H1 (cell line): ENCODE data around the gene ERGIC2. TPM values are rescaled to one million over a fixed set of nuclear protein-coding genes. Genes with fewer than 3 reads are reported as not detected.

ENCODE experiments used
- CTCF ChIA-PET: fragments of 300-600 bp; sonication (Branson Sonifier 250); formaldehyde crosslinking; loops from one replicate; lab custom pipeline; 2021; ENCODE audit not compliant: partially characterized antibody; lab: Charles Lee
- POLR2A ChIA-PET: fragments of 300-600 bp; sonication (Branson Sonifier 250); formaldehyde crosslinking; loops from one replicate; lab custom pipeline; 2021; ENCODE audit warnings: inconsistent platforms; ENCODE audit not compliant: partially characterized antibody; lab: Charles Lee
- DNase-seq, 2 experiments: peaks; one replicate each; pipeline versions ENCODE4 v3.0.0 to v3.0.0-alpha.2; 2010 to 2022; ENCODE audit warnings: low spot score in 2 of 2, low read depth in 1 of 2, mixed read lengths in 1 of 2
- FAIRE-seq: peaks from 2 replicates; lab custom pipeline; 2011; peaks lifted over from hg19 to GRCh38; lab: Jason Lieb, UNC
- H2AFZ ChIP-seq: 2 replicates; pipeline ENCODE4 v1.8.1; 2012; ENCODE audit warnings: low read length, inconsistent platforms
- H2AK5ac ChIP-seq: 2 replicates; pipeline ENCODE4 v1.6.1; 2013; ENCODE audit warnings: low read depth, low read length
- H2BK120ac ChIP-seq: replicated peaks from 2 replicates; pipeline ENCODE3; 2013; ENCODE audit warnings: low read depth, low read length, inconsistent platforms
- H2BK12ac ChIP-seq: 2 replicates; pipeline ENCODE4 v1.6.1; 2013; ENCODE audit warnings: low read depth, low read length
- H2BK15ac ChIP-seq: 2 replicates; pipeline ENCODE4 v1.6.1; 2013; ENCODE audit warnings: low read length
- H2BK20ac ChIP-seq: 2 replicates; pipeline ENCODE4 v1.6.1; 2013; ENCODE audit warnings: low read length
- H2BK5ac ChIP-seq: 2 replicates; pipeline ENCODE4 v1.6.1; 2013; ENCODE audit warnings: low read depth, low read length
- H3K14ac ChIP-seq: 2 replicates; pipeline ENCODE4 v1.6.1; 2013; ENCODE audit warnings: inconsistent platforms; ENCODE audit not compliant: insufficient read length
- H3K18ac ChIP-seq: 2 replicates; pipeline ENCODE4 v1.6.1; 2013; ENCODE audit warnings: low read length; ENCODE audit errors: extremely low read depth
- H3K23ac ChIP-seq: 2 replicates; pipeline ENCODE4 v1.6.1; 2013; ENCODE audit warnings: inconsistent platforms; ENCODE audit not compliant: insufficient read length
- H3K23me2 ChIP-seq: 2 replicates; pipeline ENCODE4 v1.6.1; 2013; ENCODE audit warnings: low read depth, low read length
- H3K27ac ChIP-seq: 2 replicates; pipeline ENCODE4 v1.6.1; 2011; ENCODE audit warnings: low read depth, low read length, inconsistent platforms
- H3K27me3 ChIP-seq, 4 experiments: replicated peaks in 1 of 4; 1 replicate in 1 of 4; 2 replicates in 3 of 4; pipeline versions ENCODE4 v1.6.1 to v1.8.1; 2011 to 2013; ENCODE audit warnings: low read length in 3 of 4, mild to moderate bottlenecking in 3 of 4, inconsistent platforms in 2 of 4, mixed read lengths in 2 of 4, moderate library complexity in 1 of 4; ENCODE audit not compliant: control insufficient read depth in 3 of 4, insufficient read depth in 3 of 4; ENCODE audit errors: extremely low read depth in 1 of 4
- H3K36me3 ChIP-seq, 4 experiments: 2 replicates each; pipeline versions ENCODE4 v1.6.1 to v1.8.1; 2011 to 2013; ENCODE audit warnings: mild to moderate bottlenecking in 4 of 4, low read length in 3 of 4, moderate library complexity in 2 of 4, control low read depth in 1 of 4, inconsistent platforms in 1 of 4; ENCODE audit not compliant: insufficient read depth in 4 of 4, control insufficient read depth in 2 of 4
- H3K4ac ChIP-seq: replicated peaks from 2 replicates; pipeline ENCODE3; 2013; ENCODE audit warnings: low read length, low read depth, mixed read lengths, inconsistent platforms; ENCODE audit not compliant: insufficient read length
- H3K4me1 ChIP-seq, 4 experiments: replicated peaks in 1 of 4; 1 replicate in 1 of 4; 2 replicates in 3 of 4; pipeline versions ENCODE4 v1.6.1 to v1.8.1; 2011 to 2013; ENCODE audit warnings: low read length in 3 of 4, inconsistent platforms in 2 of 4, mixed read lengths in 1 of 4; ENCODE audit not compliant: insufficient read depth in 4 of 4, control insufficient read depth in 3 of 4
- H3K4me2 ChIP-seq, 2 experiments: 2 replicates each; pipeline versions ENCODE4 v1.6.1 to v1.8.1; 2011 to 2013; ENCODE audit warnings: low read depth in 2 of 2, low read length in 2 of 2, control low read depth in 1 of 2, inconsistent platforms in 1 of 2, mild to moderate bottlenecking in 1 of 2; ENCODE audit not compliant: insufficient read depth in 1 of 2
- H3K4me3 ChIP-seq, 4 experiments: fragments of 200-600, 300-600 bp in 1 of 4; sonication (generic), shearing (Covaris generic), sonication (Bioruptor Twin) in 1 of 4; 2 replicates each; pipeline versions ENCODE4 v1.5.1 to v1.8.1; 2011 to 2016; ENCODE audit warnings: low read length in 4 of 4, low read depth in 3 of 4, control low read depth in 2 of 4, inconsistent platforms in 2 of 4, mild to moderate bottlenecking in 2 of 4, mixed read lengths in 1 of 4, moderate library complexity in 1 of 4; ENCODE audit not compliant: insufficient read depth in 2 of 4; ENCODE audit errors: extremely low read depth in 1 of 4
- H3K56ac ChIP-seq: replicated peaks from 2 replicates; pipeline ENCODE3; 2013; ENCODE audit warnings: low read depth, mild to moderate bottlenecking, mixed read lengths, low read length, inconsistent platforms; ENCODE audit not compliant: insufficient read length
- H3K79me1 ChIP-seq: 2 replicates; pipeline ENCODE4 v1.6.1; 2013; ENCODE audit warnings: low read depth, low read length, control low read depth
- H3K79me2 ChIP-seq, 2 experiments: 2 replicates each; pipeline versions ENCODE4 v1.6.1 to v1.8.1; 2012 to 2013; ENCODE audit warnings: low read length in 2 of 2, mild to moderate bottlenecking in 2 of 2, inconsistent platforms in 1 of 2; ENCODE audit not compliant: insufficient read depth in 2 of 2, control insufficient read depth in 1 of 2
- H3K9ac ChIP-seq, 4 experiments: replicated peaks in 1 of 4; 1 replicate in 1 of 4; 2 replicates in 3 of 4; pipeline versions ENCODE4 v1.6.1 to v1.8.1; 2011 to 2013; ENCODE audit warnings: low read depth in 3 of 4, low read length in 3 of 4, control low read depth in 2 of 4, mild to moderate bottlenecking in 2 of 4, moderate library complexity in 2 of 4, inconsistent platforms in 1 of 4; ENCODE audit errors: extremely low read depth in 1 of 4
- H3K9me3 ChIP-seq, 2 experiments: 2 replicates each; pipeline versions ENCODE4 v1.6.1 to v1.8.1; 2012 to 2013; ENCODE audit warnings: mild to moderate bottlenecking in 2 of 2, moderate library complexity in 2 of 2, control low read depth in 1 of 2, inconsistent platforms in 1 of 2, low read depth in 1 of 2, low read length in 1 of 2, mixed read lengths in 1 of 2; ENCODE audit not compliant: insufficient read depth in 2 of 2
- H4K20me1 ChIP-seq, 2 experiments: replicated peaks in 1 of 2; 2 replicates each; pipeline versions ENCODE3 to v1.8.1; 2011 to 2013; ENCODE audit warnings: inconsistent platforms in 2 of 2, low read length in 2 of 2, mild to moderate bottlenecking in 1 of 2; ENCODE audit not compliant: insufficient read depth in 2 of 2, control insufficient read depth in 1 of 2
- H4K5ac ChIP-seq: 2 replicates; pipeline ENCODE4 v1.6.1; 2013; ENCODE audit warnings: low read length, low read depth, mixed read lengths, inconsistent platforms; ENCODE audit not compliant: insufficient read length
- H4K8ac ChIP-seq: 2 replicates; pipeline ENCODE4 v1.8.0; 2013; ENCODE audit warnings: mild to moderate bottlenecking, moderate library complexity, low read length, inconsistent platforms; ENCODE audit not compliant: insufficient read depth; ENCODE audit errors: extremely low read depth
- H4K91ac ChIP-seq: replicated peaks from 2 replicates; pipeline ENCODE3; 2013; ENCODE audit warnings: low read length, mixed read lengths, inconsistent platforms; ENCODE audit not compliant: insufficient read length
- CHD1 ChIP-seq: IDR thresholded peaks from 2 replicates; pipeline ENCODE4 v1.6.1; 2012; ENCODE audit warnings: low read depth, low read length, improper control_type of control experiment
- CTCF ChIP-seq, 3 experiments: IDR thresholded peaks; 1 replicate in 2 of 3; 2 replicates in 1 of 3; pipeline versions ENCODE4 v1.5.1 to v1.6.1; 2011; ENCODE audit warnings: low read length in 3 of 3, mild to moderate bottlenecking in 3 of 3, inconsistent platforms in 2 of 3, low read depth in 1 of 3, moderate library complexity in 1 of 3; ENCODE audit not compliant: insufficient read depth in 1 of 3; ENCODE audit errors: control extremely low read depth in 1 of 3
- E2F6 ChIP-seq: IDR thresholded peaks from 2 replicates; pipeline ENCODE4 v1.6.1; 2012; ENCODE audit warnings: inconsistent platforms
- EZH2 ChIP-seq: fragments of 200-600 bp; sonication (generic); IDR thresholded peaks from 2 replicates; pipeline ENCODE4 v1.7.1; 2012; ENCODE audit warnings: low read depth, mild to moderate bottlenecking, moderate library complexity, low read length, inconsistent platforms; ENCODE audit not compliant: severe bottlenecking
- KDM5A ChIP-seq: fragments of 200-600 bp; IDR thresholded peaks from 2 replicates; pipeline ENCODE4 v1.7.1; 2012; ENCODE audit warnings: mild to moderate bottlenecking, low read length, inconsistent platforms, mixed read lengths
- MAFK ChIP-seq: IDR thresholded peaks from 2 replicates; pipeline ENCODE4 v1.6.1; 2012; ENCODE audit warnings: low read depth, mild to moderate bottlenecking, improper control_type of control experiment, low read length
- RNF2 ChIP-seq: fragments of 200-900, 300-1000 bp; sonication (generic); IDR thresholded peaks from 2 replicates; pipeline ENCODE4 v1.7.1; 2016; ENCODE audit warnings: borderline replicate concordance, low read depth, mild to moderate bottlenecking, antibody characterized with exemption, low read length; ENCODE audit not compliant: poor library complexity, severe bottlenecking; ENCODE audit errors: missing control alignments
- SRF ChIP-seq: IDR thresholded peaks from 2 replicates; pipeline ENCODE4 v1.6.1; 2011; ENCODE audit warnings: mild to moderate bottlenecking, low read depth, low read length, moderate library complexity
- TEAD4 ChIP-seq: IDR thresholded peaks from 2 replicates; pipeline ENCODE4 v1.6.1; 2012; ENCODE audit warnings: low read depth, low read length, inconsistent platforms, mixed read lengths
- WGBS, 2 experiments: shearing (Covaris generic) in 1 of 2; methylation state at CpG; one replicate each; pipeline versions ENCODE4 v1.1.6 to v1.1.7; 2013 to 2015; ENCODE audit warnings: low lambda C conversion rate in 2 of 2, mixed read lengths in 2 of 2, inconsistent platforms in 1 of 2, low coverage in 1 of 2, missing lambda C conversion rate in 1 of 2; ENCODE audit not compliant: insufficient replicate concordance in 2 of 2, insufficient coverage in 1 of 2, insufficient read length in 1 of 2; ENCODE audit errors: extremely low coverage in 1 of 2, missing lambda C conversion rate in 1 of 2; 5-methylcytosine and 5-hydroxymethylcytosine counted together
- polyA plus RNA-seq, 7 experiments: library from polyadenylated mRNA; depleted of rRNA in 3 of 7; stranded (reverse) in 5 of 7; unstranded in 2 of 7; fragments of >200 nt in 5 of 7; fragments of 200-250 nt in 2 of 7; gene quantifications; 1 replicate in 5 of 7; 2 replicates in 1 of 7; 4 replicates in 1 of 7; pipeline versions ENCODE4 v1.2.1 to v1.2.3, GENCODE V29; 2011 to 2013; ENCODE audit warnings: missing spikeins in 2 of 7, mixed read lengths in 2 of 7
- total RNA-seq: library from RNA; stranded (reverse); fragmentation: NEBNext Ultra II Directional; extraction: Animal tissue kit (Norgen Biotek cat#: 25700); gene quantifications from 2 replicates; pipeline ENCODE4 v1.2.1, GENCODE V29; 2021

ERGIC2 gene
- total and polyA plus RNA-seq, 2 of the 8 experiments (the other 6 are each of a cell fraction or from before 2014, with no cell fraction given): 16.5 to 61.8 TPM

GRCh38 chr12:29365091-29365490 lies 15.9 kb downstream of the ERGIC2 start:
- no peak for FAIRE-seq
- no peak overlapping the region for H3K4me3 ChIP-seq
- TF ChIP-seq KDM5A (no peak), SRF (no peak), E2F6 (no peak), TEAD4 (no peak), CTCF (IDR thresholded peaks at IDR 0.05; ENCODE audit: control extremely low read depth in 1 of 3, insufficient read depth in 1 of 3, low read depth in 1 of 3, low read length in 3 of 3) (no peak), EZH2 (no peak), CHD1 (no peak), MAFK (no peak), RNF2 (no peak)

More at GRCh38 chr12:29365091-29365490, 15.9 kb downstream of the ERGIC2 start:
- H4K20me1 ChIP-seq: no peaks in the 10 kb centered on the region
- no peak overlapping the region for H2AFZ ChIP-seq
- no peaks in the 10 kb centered on the region for H3K79me1 ChIP-seq
- H2BK20ac ChIP-seq: no peak overlapping the region
- ChIA-PET CTCF (no interaction called here), POLR2A (interaction anchor here (0.7 kb wide), 1 partner anchor 9 kb away, joined by 3 read pairs; no protein-coding TSS in a partner anchor)
- H4K91ac ChIP-seq: no peak overlapping the region
- H3K9ac ChIP-seq: no peak overlapping the region
- H3K23ac ChIP-seq: no peak overlapping the region
- H3K18ac ChIP-seq: no peak overlapping the region
- H2BK5ac ChIP-seq: no peak overlapping the region
- no peak overlapping the region for H4K5ac ChIP-seq
- no peak overlapping the region for H2AK5ac ChIP-seq
- peaks cover 0 to 53% (median 7%) of the 10 kb centered on the region in 4 experiments; a peak in 4 of 8 replicates for H3K36me3 ChIP-seq
- H2BK120ac ChIP-seq: no peak overlapping the region
- H3K4me2 ChIP-seq: no peak overlapping the region
- H2BK15ac ChIP-seq: no peak overlapping the region
- WGBS, 2 experiments: 88% methylated on average over 2 of the region's 2 CpGs; no CpG with 5 or more reads in 1 of the 2 experiments
- no peaks in the 10 kb centered on the region for H3K23me2 ChIP-seq
- H3K79me2 ChIP-seq: no peaks in the 10 kb centered on the region
- H3K27me3 ChIP-seq: no peaks in the 10 kb centered on the region
- DNase-seq: no peak
- H3K9me3 ChIP-seq: no peaks in the 10 kb centered on the region
- no peak overlapping the region for H2BK12ac ChIP-seq
- H3K14ac ChIP-seq: no peak overlapping the region
- no peak overlapping the region for H3K4ac ChIP-seq
- no peak overlapping the region for H3K56ac ChIP-seq
- no peaks in the 10 kb centered on the region for H3K4me1 ChIP-seq
- no peak overlapping the region for H3K27ac ChIP-seq
- no peak overlapping the region for H4K8ac ChIP-seq
